Muscle of leg (tissue), 16 donors: Measurements from ENCODE around the gene MAOB. TPM values are rescaled to one million over a fixed set of nuclear protein-coding genes. Genes with fewer than 3 reads are reported as not detected.
"Not testable (repeated sequence)": the region's sequence is repeated elsewhere in the genome, so short reads cannot be mapped to it uniquely, and the experiment has no call there.

Experiments
- DNase-seq: peaks from one replicate; pipeline ENCODE4 v3.0.0; 2013
- H3K27ac ChIP-seq: one replicate; pipeline ENCODE4 v1.5.1; 2013; ENCODE audit warnings: mild to moderate bottlenecking, low read length, control low read depth
- H3K27me3 ChIP-seq: one replicate; pipeline ENCODE4 v1.6.1; 2013; ENCODE audit warnings: low read length; ENCODE audit not compliant: control insufficient read depth, insufficient read depth
- H3K36me3 ChIP-seq: one replicate; pipeline ENCODE4 v1.6.1; 2013; ENCODE audit warnings: low read length; ENCODE audit not compliant: control insufficient read depth, insufficient read depth
- H3K4me1 ChIP-seq: one replicate; pipeline ENCODE4 v1.6.1; 2013; ENCODE audit warnings: low read length; ENCODE audit not compliant: control insufficient read depth, insufficient read depth
- H3K4me3 ChIP-seq: one replicate; pipeline ENCODE4 v1.5.1; 2013; ENCODE audit warnings: low read length, control low read depth
- H3K9me3 ChIP-seq: replicated peaks from 2 replicates; pipeline ENCODE4 v1.6.1; 2013; ENCODE audit warnings: low read depth, low read length; ENCODE audit not compliant: control insufficient read depth
- WGBS: methylation state at CpG from one replicate; pipeline ENCODE4 v1.1.5; 2013; ENCODE audit warnings: missing lambda C conversion rate; ENCODE audit not compliant: insufficient coverage; 5-methylcytosine and 5-hydroxymethylcytosine counted together
- long read RNA-seq, 11 donors: transcript quantifications; one replicate each; lab custom pipeline, GENCODE V29; 2026
- polyA plus RNA-seq, 8 donors: library from polyadenylated mRNA; unstranded; fragments of 120-200 nt; gene quantifications; one replicate each; pipeline versions ENCODE4 v1.2.1 to v1.2.3, GENCODE V29; 2013; ENCODE audit warnings: inconsistent platforms in 1 of 8, low replicate concordance in 1 of 8; ENCODE audit not compliant: insufficient read length in 8 of 8, insufficient read depth in 1 of 8
- total RNA-seq: library from RNA; stranded (reverse); fragments of 120-200 nt; gene quantifications from one replicate; pipeline ENCODE4 v1.2.4, GENCODE V29; 2013

Gene MAOB
- total RNA-seq (0.31 TPM), polyA plus RNA-seq (1 to 10 TPM in 6 of 8 donors, under 1 TPM in 2; 0.79 to 6.1 (median 1.4) TPM)
- long read RNA-seq, donor 1 = 0 reads
- long read RNA-seq, donor 2 = 0 reads
- long read RNA-seq, donor 3 = 0 reads
- long read RNA-seq, donor 4 = 0 reads
- long read RNA-seq, donor 5 = 0 reads
- long read RNA-seq, donor 6 = 0 reads
- long read RNA-seq, donor 7 = 0 reads
- long read RNA-seq, donor 8 = 0 reads
- long read RNA-seq, donor 9 = 0 reads
- long read RNA-seq, donor 10, partial matches to known transcripts = 0 of 1 reads
- long read RNA-seq, donor 10, other reads (novel, unspliced or antisense) = 0 of 1 reads
- long read RNA-seq, donor 11 = 0 reads

DNA sequence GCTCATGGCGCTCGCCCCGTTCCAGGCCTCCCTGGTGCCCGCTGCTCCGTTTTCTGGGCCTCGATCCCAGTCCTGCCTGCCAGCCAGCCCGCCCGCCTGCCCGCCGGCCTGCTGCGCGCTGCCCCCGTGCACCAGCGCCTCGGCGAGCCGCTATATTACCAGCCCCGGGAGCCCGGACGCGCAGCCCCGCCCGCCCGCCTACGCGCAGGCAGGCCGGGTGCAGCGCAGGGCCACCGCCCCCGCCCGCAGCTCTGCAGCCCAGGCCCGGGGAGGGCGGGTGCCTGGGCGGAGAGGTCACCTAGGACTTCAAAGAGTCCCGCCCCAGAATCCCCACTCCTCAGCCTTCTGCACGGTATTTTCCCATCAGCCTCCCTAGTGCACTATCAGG is at the start of gene MAOB:
MAOB (minus strand) TSS at position 157 of the 388 bp plus-strand sequence; CDS start at position 6, 151 bp downstream.
- Histone ChIP-seq H3K4me1 (no peaks in the 10 kb centered on the region), H3K4me3 (peak within 1 kb of the TSS; percentile 21), H3K27me3 (peaks cover 37% of the 10 kb centered on the region), H3K9me3 (no peaks in the 10 kb centered on the region), H3K36me3 (no peaks in the 10 kb centered on the region), H3K27ac (no peak within 1 kb of the TSS)
- WGBS = 22% methylated on average over 31 of the region's 36 CpGs
- DNase-seq = peak; percentile 17

DNA sequence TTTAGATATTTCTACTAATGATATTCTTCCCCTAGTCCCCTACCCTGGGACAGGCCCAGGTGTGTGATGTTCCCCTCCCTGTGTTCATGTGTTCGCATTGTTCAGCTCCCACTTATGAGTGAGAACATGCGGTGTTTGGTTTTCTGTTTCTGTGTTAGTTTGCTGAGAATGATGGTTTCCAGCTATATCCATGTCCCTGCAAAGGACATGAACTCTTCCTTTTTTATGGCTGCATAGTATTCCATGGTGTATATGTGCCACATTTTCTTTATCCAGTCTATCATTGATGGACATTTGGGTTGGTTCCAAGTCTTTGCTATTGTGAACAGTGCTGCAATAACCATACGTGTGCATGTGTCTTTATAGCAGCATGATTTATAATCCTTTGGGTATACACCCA is 39.8 kb upstream of the MAOB start:
- DNase-seq, H3K27ac ChIP-seq, H3K4me3 ChIP-seq, H3K36me3 ChIP-seq, H3K4me1 ChIP-seq, H3K27me3 ChIP-seq, H3K9me3 ChIP-seq: not testable (repeated sequence)
- WGBS = no CpG with 5 or more reads among the region's 3 CpGs

DNA sequence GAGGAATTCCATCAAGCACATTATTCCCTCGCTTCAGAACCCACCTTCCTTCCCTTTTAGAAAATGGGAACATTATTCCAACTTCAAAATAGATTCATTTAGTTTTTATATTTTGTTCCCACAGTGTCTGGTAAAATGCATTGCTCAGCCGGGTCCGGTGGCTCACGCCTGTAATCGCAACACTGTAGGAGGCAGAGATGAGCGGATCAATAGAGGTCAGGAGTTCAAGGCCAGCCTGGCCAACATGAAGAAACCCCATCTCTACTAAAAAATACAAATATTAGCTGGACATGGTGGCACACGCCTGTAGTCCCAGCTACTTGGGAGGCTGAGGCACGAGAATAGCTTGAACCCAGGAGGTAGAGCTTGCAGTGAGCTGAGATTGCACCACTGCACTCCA is 28.5 kb upstream of the MAOB start:
- H3K4me3 ChIP-seq, DNase-seq, H3K27ac ChIP-seq, H3K4me1 ChIP-seq, H3K27me3 ChIP-seq, H3K36me3 ChIP-seq, H3K9me3 ChIP-seq: not testable (repeated sequence)
- 80% methylated on average over 3 of the region's 8 CpGs for WGBS

DNA sequence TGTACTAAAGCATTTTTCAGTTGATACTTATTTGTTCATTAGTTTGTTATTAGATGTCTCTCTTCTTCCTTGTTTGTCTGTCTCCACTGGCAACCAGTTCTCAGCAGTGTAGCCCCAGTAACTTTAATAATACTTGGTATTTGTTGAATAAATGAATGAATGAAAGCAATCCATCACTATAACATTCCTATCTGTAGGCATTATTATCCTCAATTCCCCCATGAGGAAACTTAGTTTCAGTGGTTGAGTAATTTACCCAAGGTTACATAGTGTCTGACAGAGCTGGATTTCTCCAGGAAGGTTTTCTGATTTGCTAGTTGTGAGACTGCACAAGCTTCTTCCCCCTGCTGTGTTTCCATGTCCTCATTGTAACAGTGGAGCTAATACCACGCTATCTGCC is 27.8 kb upstream of the MAOB start:
- Histone ChIP-seq H3K27ac (no peak overlapping the region), H3K4me3 (no peak overlapping the region), H3K4me1 (no peaks in the 10 kb centered on the region), H3K36me3 (no peaks in the 10 kb centered on the region), H3K9me3 (no peaks in the 10 kb centered on the region), H3K27me3 (peaks cover 12% of the 10 kb centered on the region)
- WGBS = no CpG with 5 or more reads among the region's 1 CpG
- no peak for DNase-seq

DNA sequence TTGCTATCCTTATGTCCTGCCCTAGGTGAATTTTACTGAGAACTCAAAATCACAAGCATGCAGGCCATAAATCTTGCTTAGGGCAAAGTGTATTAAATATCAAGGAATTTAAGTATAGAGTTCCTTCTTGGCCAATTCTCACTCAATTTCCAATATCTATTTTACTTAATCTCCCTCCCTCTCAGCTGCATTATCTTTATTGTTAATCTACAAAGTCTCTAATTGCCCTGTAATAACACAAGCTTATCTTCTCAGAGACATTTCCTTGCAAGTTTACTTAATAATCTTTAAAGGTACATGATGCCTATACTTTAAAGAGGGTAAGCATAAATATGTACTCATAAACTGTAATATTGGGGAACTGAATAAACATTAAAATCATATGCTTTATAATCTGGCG is 26.9 kb upstream of the MAOB start:
- 86% methylated on average over 1 of the region's 1 CpG for WGBS
- Histone ChIP-seq H3K27ac (no peak overlapping the region), H3K9me3 (no peaks in the 10 kb centered on the region), H3K4me3 (no peak overlapping the region), H3K36me3 (no peaks in the 10 kb centered on the region), H3K27me3 (peaks cover 10% of the 10 kb centered on the region), H3K4me1 (no peaks in the 10 kb centered on the region)
- no peak for DNase-seq

DNA sequence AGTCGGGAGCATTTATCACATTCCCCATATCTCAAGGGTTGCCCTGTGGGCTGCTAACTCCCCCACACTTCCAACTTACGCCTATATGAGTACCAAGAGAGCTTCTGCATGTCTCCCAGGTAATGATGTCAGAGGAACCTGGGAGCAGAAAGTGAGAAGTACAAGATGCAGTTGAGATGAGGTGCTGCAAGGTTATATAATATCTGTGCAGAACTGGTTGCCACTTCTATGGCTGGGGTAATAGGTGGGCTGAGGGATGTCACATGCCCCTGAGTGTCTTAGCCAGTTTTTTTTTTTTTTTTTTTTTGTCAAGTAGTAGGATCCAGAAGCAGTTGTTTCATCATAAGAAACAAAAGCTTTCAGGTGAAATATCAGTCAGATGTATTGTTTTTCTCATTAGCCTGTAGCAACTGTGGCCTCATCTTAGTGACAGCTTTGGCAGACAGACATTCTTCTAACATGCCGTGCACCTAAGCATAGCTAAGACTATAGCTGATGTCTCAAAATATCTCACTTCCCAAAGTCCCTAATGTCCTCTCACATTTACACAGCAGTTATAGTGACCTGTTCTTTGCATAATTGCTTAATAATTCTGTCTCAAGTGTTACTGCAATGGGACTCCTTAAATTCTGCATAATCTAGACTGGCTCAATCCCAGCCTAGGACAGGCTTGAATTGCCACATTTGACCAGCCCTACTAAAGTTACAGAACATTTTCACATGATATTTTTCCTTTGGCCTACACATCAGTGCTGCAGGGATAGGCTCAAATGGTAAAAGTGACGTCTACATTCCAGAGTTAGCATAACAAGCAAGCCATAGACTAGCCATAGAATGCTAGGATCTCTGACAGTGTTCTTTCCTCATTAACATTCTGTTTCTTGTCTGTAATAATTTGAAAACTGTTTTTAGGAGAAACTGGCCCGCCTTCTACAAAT is 17.9 kb upstream of the MAOB start:
- no peak for DNase-seq
- Histone ChIP-seq H3K4me1 (no peaks in the 10 kb centered on the region), H3K27me3 (peaks cover 16% of the 10 kb centered on the region), H3K27ac (no peak overlapping the region), H3K4me3 (no peak overlapping the region), H3K36me3 (no peaks in the 10 kb centered on the region), H3K9me3 (no peaks in the 10 kb centered on the region)
- WGBS = no CpG with 5 or more reads among the region's 5 CpGs

DNA sequence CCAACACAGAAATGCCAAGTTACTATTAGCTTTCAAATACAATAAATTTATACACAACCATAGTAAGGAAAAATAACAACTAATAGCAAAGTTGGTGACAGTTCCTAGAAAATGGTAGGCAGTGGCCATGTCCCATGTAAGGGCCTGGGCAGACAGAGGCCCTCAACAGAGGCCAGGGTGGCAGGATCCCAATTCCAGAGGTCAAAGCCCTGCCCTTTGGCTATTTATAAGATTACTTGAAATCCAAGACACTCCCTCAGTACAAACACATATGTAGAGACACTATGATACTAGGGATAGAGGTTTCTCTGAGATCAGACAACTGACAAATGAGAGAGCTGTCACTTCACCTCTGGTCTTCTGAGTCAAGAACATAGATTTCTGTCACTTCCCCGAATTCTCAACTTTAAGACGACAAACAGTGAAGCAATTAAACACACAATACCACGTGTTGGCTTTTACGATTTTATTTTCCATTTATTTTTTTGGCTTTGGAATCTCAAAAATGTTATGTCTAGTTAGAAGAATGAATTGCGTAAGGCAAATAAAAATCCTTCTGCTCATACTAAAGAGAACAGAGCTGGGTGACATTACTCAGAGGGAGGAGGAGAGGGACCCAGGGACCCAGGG is 16.3 kb upstream of the MAOB start:
- no CpG with 5 or more reads among the region's 5 CpGs for WGBS
- H3K27ac ChIP-seq = no peak overlapping the region

DNA sequence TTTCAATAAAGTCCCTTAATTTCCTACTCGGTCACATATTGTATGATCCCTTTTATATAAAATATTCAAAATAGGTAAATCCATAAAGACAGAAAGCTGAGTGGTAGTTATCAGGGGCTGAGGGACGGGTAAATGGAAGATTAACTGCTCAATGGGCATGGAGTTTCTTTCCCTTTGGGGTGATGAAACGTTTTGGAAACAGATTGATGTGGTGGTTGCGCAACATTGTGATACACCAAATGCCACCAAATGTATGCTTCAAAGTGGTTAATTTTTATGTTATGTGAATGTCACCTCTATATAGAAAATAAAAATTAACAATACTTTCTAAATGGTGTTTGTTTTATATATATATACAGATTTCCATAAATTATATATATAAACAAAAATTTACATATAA is 15.0 kb upstream of the MAOB start:
- no peak overlapping the region for H3K27ac ChIP-seq
- H3K27me3 ChIP-seq = peaks cover 12% of the 10 kb centered on the region
- WGBS = no CpG with 5 or more reads among the region's 4 CpGs
- no peaks in the 10 kb centered on the region for H3K4me1 ChIP-seq
- H3K36me3 ChIP-seq = no peaks in the 10 kb centered on the region
- no peak overlapping the region for H3K4me3 ChIP-seq
- no peaks in the 10 kb centered on the region for H3K9me3 ChIP-seq
- no peak for DNase-seq

More for the DNA sequence above, 16.3 kb upstream of the MAOB start:
- Histone ChIP-seq H3K36me3 (no peaks in the 10 kb centered on the region), H3K4me3 (no peak overlapping the region), H3K27me3 (peaks cover 12% of the 10 kb centered on the region), H3K4me1 (no peaks in the 10 kb centered on the region), H3K9me3 (no peaks in the 10 kb centered on the region)
- DNase-seq = no peak

DNA sequence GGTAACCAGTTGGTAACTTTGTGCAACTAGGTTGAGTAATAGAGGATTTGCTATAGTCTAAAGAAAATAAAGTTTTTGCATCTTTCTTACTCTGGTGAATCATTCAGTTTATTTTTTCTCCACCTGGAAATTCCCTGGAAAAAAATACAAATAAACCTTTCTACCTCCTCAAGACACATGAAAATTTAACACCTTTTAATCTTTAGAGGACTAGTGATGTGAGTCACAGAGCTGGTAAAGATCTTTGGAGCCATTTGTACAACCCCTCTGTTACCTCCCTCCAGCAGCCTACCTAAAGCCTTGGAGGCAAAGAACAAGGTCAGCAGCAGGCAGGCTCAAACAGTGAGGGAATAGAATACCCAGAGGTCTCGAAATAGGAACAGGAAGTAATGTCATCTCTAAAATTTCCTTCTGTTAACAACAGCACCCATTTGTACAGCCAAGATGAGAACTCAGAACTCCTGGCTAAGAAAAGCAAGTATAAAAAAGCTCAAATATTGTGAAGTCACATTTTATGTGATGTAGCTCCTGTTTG is 10.2 kb upstream of the MAOB start:
- DNase-seq = no peak
- no peaks in the 10 kb centered on the region for H3K36me3 ChIP-seq
- no peak overlapping the region for H3K4me3 ChIP-seq
- whole genome bisulfite sequencing = no CpG with 5 or more reads among the region's 1 CpG
- no peaks in the 10 kb centered on the region for H3K4me1 ChIP-seq
- no peak overlapping the region for H3K27ac ChIP-seq
- peaks cover 9% of the 10 kb centered on the region for H3K9me3 ChIP-seq
- H3K27me3 ChIP-seq = peaks cover 9% of the 10 kb centered on the region

DNA sequence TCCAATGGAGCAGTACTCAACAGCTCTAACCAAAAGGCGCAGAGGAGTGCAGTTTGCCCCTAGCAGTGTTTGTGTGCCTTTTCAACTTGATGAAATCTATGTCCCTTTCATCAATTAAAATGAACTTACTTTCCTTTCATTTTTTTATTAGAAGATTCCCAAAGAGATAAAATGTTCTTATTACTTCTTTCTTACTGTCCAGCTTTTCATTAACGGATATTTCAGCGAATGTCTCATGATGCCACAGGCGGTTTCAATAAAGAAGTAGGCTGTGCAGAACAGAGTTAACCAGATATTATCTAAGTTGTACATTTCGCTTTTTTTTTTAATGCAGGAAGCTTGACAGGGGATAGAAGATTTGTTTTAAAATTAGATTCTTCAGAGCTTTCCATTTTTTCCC is 3.4 kb upstream of the MAOB start:
- H3K4me1 ChIP-seq = no peaks in the 10 kb centered on the region
- DNase-seq = no peak
- peaks cover 32% of the 10 kb centered on the region for H3K27me3 ChIP-seq
- WGBS = 100% methylated on average over 1 of the region's 5 CpGs
- no peaks in the 10 kb centered on the region for H3K36me3 ChIP-seq
- H3K9me3 ChIP-seq = peaks cover 9% of the 10 kb centered on the region
- H3K27ac ChIP-seq = no peak overlapping the region
- H3K4me3 ChIP-seq = no peak overlapping the region
